Measurements from ENCODE around the gene ZNF655.

DNA sequence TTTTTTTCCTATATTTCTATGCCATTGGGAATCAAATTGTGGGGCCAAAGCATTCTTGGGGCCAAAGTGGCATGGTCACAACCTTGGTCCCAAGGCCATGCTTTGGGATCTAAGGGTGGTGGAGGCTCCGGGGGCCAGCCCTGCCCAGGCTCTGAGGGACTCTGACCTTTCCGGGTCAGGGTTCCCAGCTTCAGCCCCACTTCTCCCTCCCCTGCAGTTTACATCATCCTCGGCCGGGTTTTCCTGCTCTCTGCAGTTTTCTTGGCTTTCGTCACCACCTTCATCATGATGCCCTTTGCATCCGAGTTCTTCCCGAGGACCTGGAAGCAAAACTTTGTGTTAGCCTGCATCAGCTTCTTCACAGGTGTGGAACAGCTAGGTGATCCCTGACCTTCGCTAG is 48.1 kb downstream of the ZNF655 start:
- TF ChIP-seq, protein P1, sequence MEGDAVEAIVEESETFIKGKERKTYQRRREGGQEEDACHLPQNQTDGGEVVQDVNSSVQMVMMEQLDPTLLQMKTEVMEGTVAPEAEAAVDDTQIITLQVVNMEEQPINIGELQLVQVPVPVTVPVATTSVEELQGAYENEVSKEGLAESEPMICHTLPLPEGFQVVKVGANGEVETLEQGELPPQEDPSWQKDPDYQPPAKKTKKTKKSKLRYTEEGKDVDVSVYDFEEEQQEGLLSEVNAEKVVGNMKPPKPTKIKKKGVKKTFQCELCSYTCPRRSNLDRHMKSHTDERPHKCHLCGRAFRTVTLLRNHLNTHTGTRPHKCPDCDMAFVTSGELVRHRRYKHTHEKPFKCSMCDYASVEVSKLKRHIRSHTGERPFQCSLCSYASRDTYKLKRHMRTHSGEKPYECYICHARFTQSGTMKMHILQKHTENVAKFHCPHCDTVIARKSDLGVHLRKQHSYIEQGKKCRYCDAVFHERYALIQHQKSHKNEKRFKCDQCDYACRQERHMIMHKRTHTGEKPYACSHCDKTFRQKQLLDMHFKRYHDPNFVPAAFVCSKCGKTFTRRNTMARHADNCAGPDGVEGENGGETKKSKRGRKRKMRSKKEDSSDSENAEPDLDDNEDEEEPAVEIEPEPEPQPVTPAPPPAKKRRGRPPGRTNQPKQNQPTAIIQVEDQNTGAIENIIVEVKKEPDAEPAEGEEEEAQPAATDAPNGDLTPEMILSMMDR (conservative IDR thresholded peaks at IDR 0.05 in 1 of 2, IDR thresholded peaks at IDR 0.05 in 1 of 2; ENCODE audit: extremely low read depth in 1 of 2, insufficient read depth in 1 of 2, low read depth in 1 of 2, low read length in 2 of 2), result no peak
- no peak for TF ChIP-seq EZH2 (IDR thresholded peaks at IDR 0.05; ENCODE audit: borderline replicate concordance, low read length)
